GM18505 (cell line): ENCODE data around the gene LRRC46.

ENCODE experiments used
- ATAC-seq: cut with Tn5 transposase; IDR thresholded peaks from one replicate; pipeline ENCODE4 v1.9.1; 2021; ENCODE audit not compliant: unreplicated experiment
- POLR2A ChIP-seq: IDR thresholded peaks from 4 replicates; pipeline ENCODE4 v1.6.1; 2011; ENCODE audit warnings: borderline replicate concordance; ENCODE audit not compliant: insufficient read depth, insufficient read length; ENCODE audit errors: extremely low read depth

The LRRC46 gene

DNA sequence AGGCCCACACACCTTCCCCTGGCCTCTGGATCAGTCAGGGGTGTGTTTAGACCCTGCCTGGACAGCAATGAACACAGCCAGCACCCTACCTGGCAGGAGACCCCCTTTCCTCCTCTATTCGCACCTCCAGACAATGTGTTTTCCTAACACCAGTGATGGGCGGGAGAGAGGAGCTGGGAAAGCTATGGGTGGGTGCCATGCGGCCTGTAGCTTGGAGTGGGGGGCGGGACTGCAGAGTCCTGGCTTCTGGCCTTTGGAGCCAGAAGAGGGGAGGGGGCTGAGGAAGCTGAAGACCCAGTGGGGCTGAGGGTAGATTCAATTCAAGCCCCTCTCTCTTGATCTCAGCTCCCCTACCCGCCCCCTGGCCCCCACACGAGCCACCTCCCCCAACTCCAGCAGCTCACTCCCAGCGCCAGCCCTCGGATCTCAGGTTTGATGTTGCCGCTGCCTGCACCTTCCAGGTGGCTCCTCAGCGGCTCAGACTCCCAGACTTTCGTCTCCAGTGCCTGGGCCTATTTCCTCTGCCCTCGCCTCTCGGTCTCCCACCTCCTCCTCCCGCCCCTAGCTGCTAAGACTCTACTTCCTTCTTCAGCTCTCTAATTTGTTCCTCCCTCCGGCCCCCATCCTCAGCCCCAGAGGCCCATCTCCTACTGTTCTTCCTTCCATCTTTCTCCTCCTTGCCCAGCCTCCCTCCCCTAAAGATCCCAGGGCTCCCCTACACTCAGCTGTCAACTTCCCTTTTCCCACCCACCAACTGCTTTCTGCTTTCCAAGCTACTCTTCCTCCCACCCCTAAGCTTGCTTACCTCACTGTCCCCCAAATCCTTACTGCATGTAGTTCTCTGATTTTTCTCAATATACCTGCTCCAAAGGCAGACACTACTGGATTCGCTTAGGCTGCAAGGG, 26.3 kb downstream of the LRRC46 start:
- no peak for TF ChIP-seq POLR2A
- no peak for ATAC-seq

DNA sequence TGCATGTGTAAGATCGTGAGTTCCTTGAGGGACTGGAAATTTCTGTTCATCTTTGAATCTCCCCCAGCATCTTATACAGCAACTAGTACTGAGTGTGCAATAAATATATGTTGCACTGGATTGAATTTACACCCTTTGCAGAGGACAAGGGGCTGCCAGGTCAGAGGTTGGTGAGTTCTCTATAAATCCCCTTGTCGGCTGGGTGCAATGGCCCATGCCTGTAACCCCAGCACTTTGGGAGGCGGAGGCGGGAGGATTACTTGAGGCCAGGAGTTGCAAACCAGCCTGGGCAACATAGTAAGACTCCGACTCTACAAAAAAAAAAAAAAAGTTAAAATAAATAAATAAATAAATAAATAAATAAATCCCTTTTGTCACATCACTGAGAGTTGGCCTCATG, 28.9 kb downstream of the LRRC46 start:
- no peak for TF ChIP-seq POLR2A
- ATAC-seq = no peak

DNA sequence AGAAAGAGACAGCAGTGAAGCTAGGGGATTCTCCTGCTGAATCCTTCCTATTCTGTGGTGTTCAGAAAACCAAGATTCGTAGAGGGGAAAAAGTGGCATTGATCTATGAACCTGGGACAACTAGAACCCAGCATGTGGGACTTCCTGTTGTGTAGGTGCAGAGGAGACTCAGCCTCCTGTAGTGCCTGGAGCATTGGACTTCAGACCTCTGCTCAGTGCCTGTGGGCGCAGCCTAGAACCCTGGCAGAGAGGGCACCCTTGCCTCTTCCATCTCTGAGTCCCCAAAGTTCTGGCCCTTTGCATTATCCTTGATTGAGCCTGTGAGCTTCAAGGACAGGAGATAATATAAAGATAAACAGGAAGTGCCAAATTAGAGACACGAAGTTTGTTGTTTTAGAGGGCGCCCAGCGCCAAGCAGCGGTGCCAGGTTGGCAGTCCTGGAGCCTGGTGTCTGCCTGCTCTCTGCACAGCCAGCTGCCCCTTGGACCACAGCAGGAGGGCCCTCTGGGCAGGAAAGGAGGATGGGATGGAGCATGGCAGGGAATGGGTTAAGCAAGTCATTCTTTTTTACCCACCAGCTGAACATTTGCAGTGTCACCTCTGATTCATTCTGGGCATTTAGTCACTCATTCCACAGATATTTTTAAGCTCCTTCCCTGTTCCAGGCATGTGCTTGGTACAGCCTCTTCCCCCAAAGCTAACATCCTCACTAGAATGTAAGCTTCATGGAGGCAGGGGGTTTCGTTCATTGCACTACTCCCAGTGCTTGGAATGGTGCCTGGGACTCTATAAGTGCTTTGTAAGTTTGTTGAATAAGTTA, 31.4 kb downstream of the LRRC46 start:
- ATAC-seq = no peak
- no peak for TF ChIP-seq POLR2A

DNA sequence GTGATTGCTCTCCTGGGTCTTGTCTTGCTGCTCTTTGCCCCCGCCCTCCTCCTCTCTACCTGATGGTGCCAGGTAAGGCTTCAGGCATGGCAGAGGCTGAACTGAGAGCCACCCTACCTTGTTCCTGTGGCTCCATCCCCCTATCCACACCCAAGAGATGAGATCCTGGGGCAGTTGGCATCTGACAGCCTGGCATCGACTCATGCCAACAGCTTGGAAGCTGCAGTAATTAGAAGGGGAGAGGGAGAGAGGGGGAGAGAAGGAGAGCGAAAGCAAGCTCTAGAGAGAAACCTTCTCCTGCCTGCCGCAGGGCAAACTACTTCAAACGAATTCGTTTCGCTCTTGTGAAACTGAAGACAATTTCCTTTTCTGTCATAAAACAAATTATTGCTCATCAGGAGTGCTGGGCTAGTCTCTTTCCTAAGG, 33.3 kb downstream of the LRRC46 start:
- ATAC-seq = no peak

DNA sequence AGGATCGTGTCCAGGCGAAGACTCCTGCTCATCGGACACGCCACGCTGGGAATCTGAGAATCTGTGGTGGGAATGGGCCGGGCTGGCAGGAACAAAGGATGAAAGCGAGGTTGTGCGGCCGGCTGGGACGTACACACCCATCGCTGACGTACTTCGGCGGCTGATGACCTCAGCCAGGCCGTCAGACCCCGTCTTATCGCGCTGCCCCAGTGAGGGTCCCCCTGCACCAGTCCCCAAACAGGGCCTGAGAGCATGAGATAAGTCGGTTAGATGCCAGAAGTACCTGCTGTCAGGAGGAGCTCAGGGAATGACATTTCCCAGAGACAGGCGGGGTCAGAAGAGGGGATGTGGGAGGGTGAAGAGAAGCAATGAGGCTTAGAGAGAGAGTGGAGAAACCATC, 35.5 kb downstream of the LRRC46 start:
- no peak for TF ChIP-seq POLR2A
- ATAC-seq = no peak

More for the DNA sequence above, 33.3 kb downstream of the LRRC46 start:
- no peak for TF ChIP-seq POLR2A

DNA sequence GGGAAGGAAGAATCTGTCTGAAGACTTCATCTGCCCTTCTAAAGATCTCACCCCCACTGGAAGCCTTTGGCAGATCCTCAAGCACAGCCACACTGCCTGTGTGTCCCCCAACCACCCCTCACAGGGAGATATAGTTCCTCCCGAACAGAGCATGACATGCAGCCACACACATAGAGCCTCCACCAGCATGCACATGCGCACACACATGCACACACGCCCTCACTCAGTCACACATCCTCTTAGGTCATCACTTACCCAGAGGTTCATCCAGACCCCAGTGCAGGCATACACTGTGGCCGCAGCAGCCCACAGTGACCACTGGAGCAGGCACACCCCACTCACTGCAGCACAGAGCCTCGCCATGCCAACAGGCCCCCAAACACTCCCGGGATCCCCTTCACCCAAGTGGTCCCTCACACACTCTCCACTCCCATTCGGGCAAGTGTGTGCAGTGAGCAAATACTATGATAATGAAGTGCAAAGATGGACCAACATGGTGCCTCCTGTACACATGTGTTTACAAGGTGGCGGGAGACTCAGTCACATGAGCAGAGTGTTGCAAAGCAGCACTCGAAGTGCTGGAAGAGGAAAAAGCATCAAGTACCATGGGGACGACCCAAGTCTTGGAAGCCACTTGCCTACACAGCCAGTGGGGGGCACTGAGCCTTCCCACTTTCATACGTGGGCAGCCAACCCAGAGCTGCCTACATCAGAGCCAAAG, 36.5 kb downstream of the LRRC46 start:
- ATAC-seq = no peak
- TF ChIP-seq POLR2A = no peak

DNA sequence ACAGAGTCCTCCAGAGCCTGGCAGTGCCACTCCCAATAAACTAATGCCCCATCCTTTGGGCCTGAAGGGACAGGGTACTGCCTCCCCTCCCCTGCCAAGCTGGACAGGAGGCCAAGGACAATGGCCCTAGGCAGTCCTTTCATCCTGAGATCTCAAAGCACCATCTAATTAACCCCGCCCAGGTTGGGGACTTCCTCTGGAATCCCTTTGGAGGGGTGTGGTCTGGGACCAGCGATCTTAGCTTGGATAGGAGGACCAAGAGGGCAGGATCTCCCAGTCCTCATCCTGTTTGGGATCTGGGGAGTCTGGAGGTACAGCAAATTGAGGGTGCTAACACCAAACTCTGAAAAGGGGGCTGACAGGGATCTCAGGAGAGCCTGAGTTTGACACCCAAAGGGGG, 37.6 kb downstream of the LRRC46 start:
- ATAC-seq = no peak
- TF ChIP-seq POLR2A = no peak

DNA sequence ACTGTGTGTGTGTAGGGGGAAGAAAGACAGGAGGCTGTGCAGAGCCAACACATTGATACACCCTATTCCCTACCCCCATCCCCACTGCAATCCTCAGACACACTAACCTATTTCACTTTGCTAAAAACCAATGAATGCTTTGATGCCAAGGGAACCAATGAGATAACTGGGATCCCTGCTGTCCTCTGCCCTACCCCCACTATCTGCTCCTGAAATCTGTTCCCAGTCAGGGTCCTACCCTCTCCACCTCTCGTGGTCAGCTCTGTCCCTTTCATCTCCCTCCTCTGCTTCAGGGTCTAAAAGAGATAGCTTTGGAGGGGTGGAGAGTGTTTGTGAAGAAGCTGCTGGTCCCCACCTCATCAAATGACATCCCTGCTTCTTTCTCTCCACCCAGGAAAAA, 38.6 kb downstream of the LRRC46 start:
- ATAC-seq = no peak
- no peak for TF ChIP-seq POLR2A

DNA sequence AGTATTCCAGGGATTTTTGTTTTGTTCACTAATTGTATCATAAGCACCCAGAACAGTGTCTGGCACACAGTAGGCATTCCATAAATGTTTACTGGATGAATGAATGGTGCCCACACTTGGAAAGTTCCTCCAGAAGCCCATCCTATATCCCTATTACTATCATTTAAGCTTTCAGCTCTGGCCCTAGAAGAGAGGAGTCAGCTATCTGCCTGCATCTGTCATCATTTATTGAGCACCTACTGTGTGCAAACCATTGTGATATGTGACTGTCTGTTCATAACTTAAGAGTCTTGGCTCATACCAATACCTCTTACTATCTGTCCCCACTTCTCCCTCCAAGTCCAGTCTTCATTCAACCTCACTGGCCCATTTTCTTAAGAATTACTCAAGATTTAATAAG, 39.6 kb downstream of the LRRC46 start:
- no peak for ATAC-seq
- no peak for TF ChIP-seq POLR2A

DNA sequence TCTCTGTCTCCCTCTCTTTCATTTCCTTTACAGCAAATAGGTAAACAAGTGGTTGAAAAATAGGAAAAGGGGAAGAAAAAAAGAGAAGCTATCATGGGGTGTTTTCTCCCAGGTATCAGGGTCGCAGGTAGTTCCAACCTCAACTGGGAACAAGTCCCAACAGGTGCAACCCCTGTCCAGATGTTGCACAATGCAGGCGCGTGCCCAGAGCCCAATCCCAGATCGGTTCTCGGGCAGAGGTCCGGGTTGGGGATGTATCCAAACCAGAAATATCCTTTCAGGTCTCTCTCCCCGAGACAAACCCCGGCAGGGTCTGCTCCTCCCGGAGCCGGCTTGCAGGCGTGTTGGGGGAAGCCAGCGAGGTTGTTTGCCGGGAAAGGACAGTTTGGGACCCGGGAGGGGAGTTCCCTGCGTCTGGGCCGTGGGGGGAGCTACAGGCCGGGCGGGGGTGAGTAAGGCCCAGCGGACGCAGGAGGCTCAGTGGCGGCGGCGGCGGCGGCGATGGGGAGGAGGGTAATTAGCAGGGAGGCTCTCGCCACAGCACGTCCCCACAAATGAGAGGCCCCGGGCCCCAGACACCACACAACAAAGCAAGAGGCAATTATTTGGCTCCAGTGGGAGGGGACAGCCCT, 40.7 kb downstream of the LRRC46 start:
- no peak for ATAC-seq
- no peak for TF ChIP-seq POLR2A

DNA sequence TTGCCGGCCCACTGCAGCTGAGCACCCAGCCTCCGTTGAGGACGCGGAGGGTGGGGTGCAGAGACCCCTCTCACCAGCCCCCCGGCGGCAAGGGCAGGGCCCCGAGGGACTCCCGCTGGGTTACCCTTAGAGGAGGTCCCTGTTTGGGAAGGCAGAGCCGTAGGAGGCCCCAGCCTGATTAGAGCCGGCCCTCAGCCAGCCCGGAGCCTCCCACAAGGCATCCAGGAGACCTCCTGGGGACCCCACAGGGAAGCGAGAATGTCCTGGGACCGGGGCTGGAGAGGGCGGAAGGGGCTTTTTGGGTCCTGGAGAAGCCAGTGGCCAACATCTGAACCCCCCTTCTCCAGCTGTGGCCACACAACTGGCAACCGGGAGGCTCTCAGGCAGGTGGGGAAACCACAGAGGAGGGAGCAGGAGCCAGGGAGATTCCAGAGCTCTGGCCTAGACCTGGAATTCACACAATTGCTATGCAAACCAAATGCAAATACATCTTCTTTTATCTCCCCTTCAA, 41.2 kb downstream of the LRRC46 start:
- ATAC-seq = no peak

DNA sequence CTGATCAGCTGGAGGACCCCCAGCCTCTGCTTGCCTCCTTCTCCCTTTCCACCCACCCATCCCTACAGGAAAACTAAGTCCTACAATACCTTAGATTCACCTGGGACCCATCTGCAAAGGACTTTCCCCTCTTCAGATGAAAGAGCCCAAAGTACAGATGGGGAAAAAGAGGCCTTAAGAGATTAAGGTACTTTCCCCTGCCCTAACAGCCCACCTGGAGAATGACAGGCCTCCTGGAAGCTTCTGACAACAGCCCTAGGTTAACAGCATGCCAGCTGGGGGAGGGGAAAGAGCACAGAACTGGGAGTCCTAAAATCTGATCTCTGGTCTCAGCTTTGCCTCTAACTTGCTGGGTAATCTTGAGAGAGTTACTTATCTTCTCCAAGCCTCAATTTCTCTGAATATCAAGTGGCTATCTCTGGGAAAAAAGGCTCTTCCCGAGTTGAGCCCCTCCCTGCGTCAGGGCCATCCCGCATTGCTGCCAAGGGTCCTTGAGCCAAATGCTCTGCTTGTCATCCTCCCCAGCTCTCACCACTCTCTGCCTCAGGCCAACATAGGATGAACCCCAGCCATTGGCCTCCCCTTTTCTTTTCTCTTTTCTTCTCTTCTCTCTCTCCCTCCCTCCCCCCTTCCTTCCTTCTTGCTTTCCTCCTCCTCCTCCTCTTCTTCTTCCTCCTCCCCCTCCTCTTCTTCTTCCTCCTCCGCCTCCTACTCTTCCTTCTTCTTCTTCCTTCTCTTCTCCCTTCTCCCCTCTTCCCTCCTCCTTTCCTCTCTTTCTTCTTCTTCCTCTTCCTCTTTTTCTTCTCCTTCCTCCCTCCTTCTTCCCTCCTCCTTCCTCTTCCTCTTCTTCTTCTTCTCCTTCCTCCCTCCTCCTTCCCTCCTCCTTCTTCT, 42.0 kb downstream of the LRRC46 start:
- ATAC-seq = no peak
- no peak for TF ChIP-seq POLR2A

More for the DNA sequence above, 41.2 kb downstream of the LRRC46 start:
- TF ChIP-seq POLR2A = no peak
